ENCODE measurements around the gene STING1.

- TF ChIP-seq POLR2AphosphoS5 (IDR thresholded peaks at IDR 0.05; ENCODE audit: borderline replicate concordance, low read depth, low read length), result no peak
- TF ChIP-seq EZH2 (IDR thresholded peaks at IDR 0.05), result no peak
- TF ChIP-seq FOXP2 (optimal IDR thresholded peaks at IDR 0.05; ENCODE audit: control extremely low read depth, extremely low read length, insufficient read depth), result no peak
Observed at GRCh38 chr5:139473565-139473964, 9.0 kb downstream of the STING1 start.

Measured in SK-N-MC (cell line).